ENCODE data around the gene GRIA1.

GRIA1 gene

DNA sequence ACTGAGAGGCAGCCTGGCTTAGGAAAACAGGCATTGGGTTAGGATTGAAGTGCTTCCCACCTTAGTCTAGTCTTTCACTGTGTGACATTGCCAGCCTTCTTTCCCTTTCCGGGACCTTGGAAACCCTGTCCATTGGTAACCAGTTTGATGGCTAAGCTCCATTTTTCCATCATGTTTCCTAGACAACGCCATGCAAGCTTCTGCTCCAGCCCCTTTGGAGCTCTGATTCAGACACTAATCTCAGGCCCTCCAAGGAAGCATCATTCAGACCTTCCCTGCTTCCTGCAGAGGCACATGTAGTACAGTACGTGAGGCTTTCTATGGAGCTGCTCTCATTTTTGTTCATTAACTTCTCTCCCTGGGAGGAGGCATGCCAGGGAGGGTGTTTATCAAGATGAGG, 68.5 kb downstream of the GRIA1 start:
- Histone ChIP-seq H3K27me3 (replicated peaks; ENCODE audit: insufficient read depth, low read length) (no peaks in the 10 kb centered on the region), H3K79me2 (ENCODE audit: low read length) (no peaks in the 10 kb centered on the region), H3K9me3 (replicated peaks; ENCODE audit: insufficient read depth, low read length) (no peaks in the 10 kb centered on the region), H3K9ac (ENCODE audit: low read length) (no peak overlapping the region), H3K4me1 (ENCODE audit: low read length) (no peaks in the 10 kb centered on the region), H4K20me1 (ENCODE audit: insufficient read depth, low read length) (no peaks in the 10 kb centered on the region), H3K27ac (ENCODE audit: low read length) (no peak overlapping the region), H2AFZ (ENCODE audit: low read length) (no peak overlapping the region), H3F3A (ENCODE audit: insufficient read depth, low read length) (no peaks in the 10 kb centered on the region), H3K9me2 (replicated peaks; ENCODE audit: insufficient read depth, low read length) (no peaks in the 10 kb centered on the region), H3K4me2 (ENCODE audit: low read depth, low read length) (no peak overlapping the region), H3K4me3 (ENCODE audit: low read length) (no peak overlapping the region), H3K36me3 (replicated peaks; ENCODE audit: insufficient read depth, low read length) (no peaks in the 10 kb centered on the region)
- no peak for TF ChIP-seq CTCF (IDR thresholded peaks at IDR 0.05; ENCODE audit: low read length)
- TF ChIP-seq EZH2phosphoT487 (IDR thresholded peaks at IDR 0.05; ENCODE audit: low read length): no peak
- no peak for DNase-seq

GRCh38 chr5:153559926-153560325, 69.5 kb downstream of the GRIA1 start:
- H3K79me2 ChIP-seq (ENCODE audit: low read length): no peaks in the 10 kb centered on the region
- no peak overlapping the region for H3K27ac ChIP-seq (ENCODE audit: low read length)
- H3F3A ChIP-seq (ENCODE audit: insufficient read depth, low read length): no peaks in the 10 kb centered on the region
- no peak overlapping the region for H3K4me3 ChIP-seq (ENCODE audit: low read length)
- H3K9ac ChIP-seq (ENCODE audit: low read length): no peak overlapping the region
- H3K4me2 ChIP-seq (ENCODE audit: low read depth, low read length): no peak overlapping the region
- no peak overlapping the region for H2AFZ ChIP-seq (ENCODE audit: low read length)
- no peaks in the 10 kb centered on the region for H3K4me1 ChIP-seq (ENCODE audit: low read length)
- no peaks in the 10 kb centered on the region for H4K20me1 ChIP-seq (ENCODE audit: insufficient read depth, low read length)
- no peaks in the 10 kb centered on the region for H3K36me3 ChIP-seq (replicated peaks; ENCODE audit: insufficient read depth, low read length)
- no peaks in the 10 kb centered on the region for H3K9me3 ChIP-seq (replicated peaks; ENCODE audit: insufficient read depth, low read length)
- H3K9me2 ChIP-seq (replicated peaks; ENCODE audit: insufficient read depth, low read length): no peaks in the 10 kb centered on the region
- H3K27me3 ChIP-seq (replicated peaks; ENCODE audit: insufficient read depth, low read length): no peaks in the 10 kb centered on the region
- TF ChIP-seq EZH2phosphoT487 (IDR thresholded peaks at IDR 0.05; ENCODE audit: low read length): no peak
- no peak for TF ChIP-seq CTCF (IDR thresholded peaks at IDR 0.05; ENCODE audit: low read length)
- no peak for TF ChIP-seq EZH2 (optimal IDR thresholded peaks at IDR 0.05; ENCODE audit: low read depth, low read length)
- DNase-seq: no peak

DNA sequence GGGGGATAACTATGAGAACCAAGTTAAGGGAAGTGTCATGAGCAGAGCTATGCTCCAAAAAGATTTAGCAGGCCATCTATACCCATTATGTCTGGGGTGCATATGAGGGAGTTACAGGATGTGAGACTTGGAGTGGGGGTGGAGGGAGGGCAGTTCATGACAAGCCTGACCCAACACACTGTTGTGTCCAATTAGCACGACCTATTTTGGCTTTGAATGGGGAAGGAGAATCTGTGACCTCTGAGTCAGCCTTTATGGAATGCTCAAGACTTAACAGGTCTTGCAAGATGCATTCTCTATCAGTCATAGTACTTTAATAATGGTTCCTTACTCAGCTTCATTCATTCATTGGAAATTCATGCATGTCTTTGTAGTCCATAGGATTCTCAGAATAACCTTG, 71.7 kb downstream of the GRIA1 start:
- H3K27me3 ChIP-seq (replicated peaks; ENCODE audit: insufficient read depth, low read length): no peaks in the 10 kb centered on the region
- TF ChIP-seq EZH2 (optimal IDR thresholded peaks at IDR 0.05; ENCODE audit: low read depth, low read length) (no peak), EZH2phosphoT487 (IDR thresholded peaks at IDR 0.05; ENCODE audit: low read length) (no peak), CTCF (IDR thresholded peaks at IDR 0.05; ENCODE audit: low read length) (no peak)
- no peaks in the 10 kb centered on the region for H3K9me2 ChIP-seq (replicated peaks; ENCODE audit: insufficient read depth, low read length)
- DNase-seq: no peak
- H3K79me2 ChIP-seq (ENCODE audit: low read length): no peaks in the 10 kb centered on the region
- no peaks in the 10 kb centered on the region for H3K4me1 ChIP-seq (ENCODE audit: low read length)
- H3K27ac ChIP-seq (ENCODE audit: low read length): no peak overlapping the region
- no peaks in the 10 kb centered on the region for H3K9me3 ChIP-seq (replicated peaks; ENCODE audit: insufficient read depth, low read length)
- no peaks in the 10 kb centered on the region for H3F3A ChIP-seq (ENCODE audit: insufficient read depth, low read length)
- H3K4me3 ChIP-seq (ENCODE audit: low read length): no peak overlapping the region
- no peak overlapping the region for H2AFZ ChIP-seq (ENCODE audit: low read length)
- no peak overlapping the region for H3K4me2 ChIP-seq (ENCODE audit: low read depth, low read length)
- H3K9ac ChIP-seq (ENCODE audit: low read length): no peak overlapping the region
- H3K36me3 ChIP-seq (replicated peaks; ENCODE audit: insufficient read depth, low read length): no peaks in the 10 kb centered on the region
- H4K20me1 ChIP-seq (ENCODE audit: insufficient read depth, low read length): no peaks in the 10 kb centered on the region

Measured in MM.1S (cell line).